Ovary (tissue), 9 donors: ENCODE data around the gene ADAMTS3. TPM values are rescaled to one million over a fixed set of nuclear protein-coding genes. Genes with fewer than 3 reads are reported as not detected.

Experiments
- DNase-seq, 5 donors: peaks; one replicate each; pipeline ENCODE4 v3.0.0-alpha.2; 2019 to 2020
- H3K27ac ChIP-seq, 2 donors: fragments of 200-600 bp; one replicate each; pipeline versions ENCODE4 v1.5.1 to v1.8.0; 2019 to 2022
- H3K27me3 ChIP-seq: fragments of 200-600 bp; one replicate; pipeline ENCODE4 v1.8.0; 2022
- H3K36me3 ChIP-seq: fragments of 200-600 bp; sonication (generic); one replicate; pipeline ENCODE4 v1.5.1; 2019
- H3K4me1 ChIP-seq: one replicate; pipeline ENCODE4 v1.8.1; 2013; ENCODE audit warnings: mild to moderate bottlenecking, moderate library complexity; ENCODE audit not compliant: insufficient read depth
- H3K4me3 ChIP-seq: fragments of 200-600 bp; sonication (generic); one replicate; pipeline ENCODE4 v1.5.1; 2017
- H3K9me3 ChIP-seq, 2 donors: fragments of 200-600 bp in 1 of 2; sonication (generic) in 1 of 2; one replicate each; pipeline versions ENCODE4 v1.5.1 to v1.8.1; 2013 to 2019; ENCODE audit warnings: mild to moderate bottlenecking in 1 of 2, moderate library complexity in 1 of 2
- EP300 ChIP-seq: sonication (generic); formaldehyde crosslinking; IDR thresholded peaks from one replicate; pipeline ENCODE4 v1.6.1; 2017; ENCODE audit warnings: antibody characterized with exemption
- POLR2A ChIP-seq: fragments of 450-650 bp; IDR thresholded peaks from one replicate; pipeline ENCODE4 v1.6.1; 2017; ENCODE audit warnings: antibody characterized with exemption, mild to moderate bottlenecking, moderate library complexity
- WGBS, 3 donors: extraction: QIAGEN DNeasy Blood & Tissue Kit in 1 of 3; methylation state at CpG; one replicate each; pipeline versions ENCODE4 v1.1.5 to v1.1.7; 2013 to 2017; 5-methylcytosine and 5-hydroxymethylcytosine counted together
- intact Hi-C, 4 donors: fragments of 100-400 bp; cut with DNase I; formaldehyde crosslinking; loops; one replicate each; pipeline versions ENCODE4 v1.11.0 to v1.15.1; 2022 to 2023
- polyA plus RNA-seq, 2 donors: library from polyadenylated mRNA; stranded (reverse); fragments of 200-250 nt in 1 of 2; fragments of 350-450 nt in 1 of 2; fragmentation: Illumina TruSeq in 1 of 2; extraction: RNeasy Lipid Tissue Mini Kit (QIAGEN cat#74804) in 1 of 2; gene quantifications; one replicate each; pipeline ENCODE4 v1.2.3, GENCODE V29; 2013 to 2014
- total RNA-seq, 7 donors: library from RNA; depleted of rRNA in 2 of 7; stranded (reverse); fragments of >200 nt in 2 of 7; fragmentation: NEBNext Ultra II Directional in 3 of 7; extraction: Animal tissue kit (Norgen Biotek cat#: 25700) in 3 of 7; gene quantifications; one replicate each; pipeline versions ENCODE4 v1.1.0 to v1.2.4, GENCODE V29; 2016 to 2023
- TF ChIP-seq, protein P1 (sequence below), 3 donors: fragments of 450-650 bp in 2 of 3; fragments of 200-600 bp in 1 of 3; IDR thresholded peaks; one replicate each; pipeline versions ENCODE4 v1.5.1 to v1.8.0; 2016 to 2022; ENCODE audit warnings: antibody characterized with exemption in 3 of 3, mild to moderate bottlenecking in 1 of 3
- donor health status: DM: no; HTN: no; CAD: no; lungs with moderate emphysema.
- donor health status: DM: no; HTN: no; CAD: no.
- donor health status: Bipolar disorder and iron deficiency.
- donor health status: DM: yes; HTN: yes; CAD: no.
- donor health status: DM: no; HTN: no; CAD: no.
- donor health status: DM: yes; HTN: yes; CAD: no.

Gene ADAMTS3
- total and polyA plus RNA-seq, 9 donors: 1.2 to 6.6 (median 4.6) TPM

- 85 to 88% (median 87%) methylated on average over 7 of the region's 7 CpGs for WGBS, 3 donors
- TF ChIP-seq EP300: no peak
- TF ChIP-seq, protein P1, sequence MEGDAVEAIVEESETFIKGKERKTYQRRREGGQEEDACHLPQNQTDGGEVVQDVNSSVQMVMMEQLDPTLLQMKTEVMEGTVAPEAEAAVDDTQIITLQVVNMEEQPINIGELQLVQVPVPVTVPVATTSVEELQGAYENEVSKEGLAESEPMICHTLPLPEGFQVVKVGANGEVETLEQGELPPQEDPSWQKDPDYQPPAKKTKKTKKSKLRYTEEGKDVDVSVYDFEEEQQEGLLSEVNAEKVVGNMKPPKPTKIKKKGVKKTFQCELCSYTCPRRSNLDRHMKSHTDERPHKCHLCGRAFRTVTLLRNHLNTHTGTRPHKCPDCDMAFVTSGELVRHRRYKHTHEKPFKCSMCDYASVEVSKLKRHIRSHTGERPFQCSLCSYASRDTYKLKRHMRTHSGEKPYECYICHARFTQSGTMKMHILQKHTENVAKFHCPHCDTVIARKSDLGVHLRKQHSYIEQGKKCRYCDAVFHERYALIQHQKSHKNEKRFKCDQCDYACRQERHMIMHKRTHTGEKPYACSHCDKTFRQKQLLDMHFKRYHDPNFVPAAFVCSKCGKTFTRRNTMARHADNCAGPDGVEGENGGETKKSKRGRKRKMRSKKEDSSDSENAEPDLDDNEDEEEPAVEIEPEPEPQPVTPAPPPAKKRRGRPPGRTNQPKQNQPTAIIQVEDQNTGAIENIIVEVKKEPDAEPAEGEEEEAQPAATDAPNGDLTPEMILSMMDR (IDR thresholded peaks at IDR 0.05): no peak
- TF ChIP-seq POLR2A: no peak
- intact Hi-C loops: no loop called here
- H3K27me3 ChIP-seq: no peaks in the 10 kb centered on the region
- no peak overlapping the region for H3K4me3 ChIP-seq
- no peaks in the 10 kb centered on the region for H3K36me3 ChIP-seq
- no peaks in the 10 kb centered on the region for H3K9me3 ChIP-seq
- H3K4me1 ChIP-seq: peaks cover 2% of the 10 kb centered on the region
- no peak overlapping the region for H3K27ac ChIP-seq
- no peak for DNase-seq
Measured at GRCh38 chr4:72432282-72432681, 136.7 kb downstream of the ADAMTS3 start.

DNA sequence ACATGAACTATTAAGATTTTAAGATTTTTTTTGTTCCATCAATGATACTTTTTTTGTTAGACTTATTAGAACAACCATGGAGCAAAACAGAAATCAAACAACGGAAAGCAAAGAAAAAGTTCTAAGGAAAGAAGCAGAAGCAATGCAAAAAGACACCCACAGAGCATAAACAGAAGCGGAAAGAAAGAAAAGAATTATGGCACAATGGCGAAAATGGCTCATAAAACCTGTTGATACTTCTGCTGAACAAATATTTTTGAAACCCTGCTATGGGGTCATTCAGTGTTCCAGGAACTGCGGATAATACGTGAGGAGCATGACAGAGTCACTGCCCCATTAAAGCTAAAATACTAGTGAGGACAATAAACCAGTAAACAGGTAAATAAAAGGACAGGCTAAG, 138.0 kb downstream of the ADAMTS3 start:
- no peak overlapping the region for H3K27ac ChIP-seq
- TF ChIP-seq, protein P1 (IDR thresholded peaks at IDR 0.05): no peak
- TF ChIP-seq EP300 (no peak), POLR2A (no peak)
- no peaks in the 10 kb centered on the region for H3K9me3 ChIP-seq
- no peaks in the 10 kb centered on the region for H3K27me3 ChIP-seq
- WGBS, 3 donors: 78 to 85% (median 80%) methylated on average over 5 of the region's 5 CpGs
- peaks cover 2% of the 10 kb centered on the region for H3K4me1 ChIP-seq
- H3K36me3 ChIP-seq: no peaks in the 10 kb centered on the region
- DNase-seq: no peak
- no peak overlapping the region for H3K4me3 ChIP-seq
- intact Hi-C loops: no loop called here

- TF ChIP-seq POLR2A: no peak
- TF ChIP-seq, protein P1 (IDR thresholded peaks at IDR 0.05): no peak
- TF ChIP-seq EP300: no peak
- no peaks in the 10 kb centered on the region for H3K36me3 ChIP-seq
- DNase-seq: no peak
Measured at GRCh38 chr4:72430050-72430449, 139.0 kb downstream of the ADAMTS3 start.

GRCh38 chr4:72429397-72429889, 139.6 kb downstream of the ADAMTS3 start:
- 96 to 98% (median 97%) methylated on average over 4 of the region's 4 CpGs for WGBS, 3 donors
- intact Hi-C loops: no loop called here
- H3K9me3 ChIP-seq: no peaks in the 10 kb centered on the region

More at GRCh38 chr4:72430050-72430449, 139.0 kb downstream of the ADAMTS3 start:
- Histone ChIP-seq H3K4me1 (peaks cover 2% of the 10 kb centered on the region), H3K27ac (no peak overlapping the region), H3K27me3 (no peaks in the 10 kb centered on the region), H3K4me3 (no peak overlapping the region), H3K9me3 (no peaks in the 10 kb centered on the region)
- intact Hi-C loops: no loop called here

More at GRCh38 chr4:72429397-72429889, 139.6 kb downstream of the ADAMTS3 start:
- Histone ChIP-seq H3K27ac (no peak overlapping the region), H3K27me3 (no peaks in the 10 kb centered on the region), H3K36me3 (no peaks in the 10 kb centered on the region), H3K4me3 (no peak overlapping the region), H3K4me1 (peaks cover 2% of the 10 kb centered on the region)
- TF ChIP-seq, protein P1 (IDR thresholded peaks at IDR 0.05): no peak
- no peak for TF ChIP-seq EP300
- TF ChIP-seq POLR2A: no peak
- DNase-seq: no peak
